Adrenal gland (tissue), 12 donors: Measurements from ENCODE around the gene ZNF775. TPM values are rescaled to one million over a fixed set of nuclear protein-coding genes. Genes with fewer than 3 reads are reported as not detected.
A peak's percentile ranks its signal among the peaks of the same experiment; 100 is the strongest.

ENCODE experiments used
- DNase-seq, 7 donors: peaks; one replicate each; pipeline ENCODE4 v3.0.0-alpha.2; 2019 to 2020
- H3K27ac ChIP-seq, 5 donors: fragments of 200-600 bp; sonication (generic) in 4 of 5; 1 replicate in 3 of 5; 2 replicates in 2 of 5; pipeline versions ENCODE4 v1.5.1 to v1.8.0; 2016 to 2020; ENCODE audit warnings: mild to moderate bottlenecking in 1 of 5
- H3K27me3 ChIP-seq: fragments of 200-600 bp; 2 replicates; pipeline ENCODE4 v1.8.0; 2021
- H3K36me3 ChIP-seq, 2 donors: fragments of 200-600 bp; replicated peaks in 1 of 2; 1 replicate in 1 of 2; 2 replicates in 1 of 2; pipeline versions ENCODE4 v1.5.1 to v1.8.0; 2018 to 2022
- H3K4me1 ChIP-seq, 2 donors: fragments of 200-600 bp; replicated peaks in 1 of 2; 1 replicate in 1 of 2; 2 replicates in 1 of 2; pipeline versions ENCODE4 v1.5.1 to v1.8.0; 2018 to 2021
- H3K4me3 ChIP-seq, 4 donors: fragments of 200-600 bp; sonication (generic) in 3 of 4; one replicate each; pipeline ENCODE4 v1.5.1; 2016 to 2018
- H3K9me3 ChIP-seq, 3 donors: fragments of 200-600 bp; sonication (generic) in 1 of 3; replicated peaks in 1 of 3; 1 replicate in 2 of 3; 2 replicates in 1 of 3; pipeline versions ENCODE4 v1.5.1 to v1.8.0; 2016 to 2021
- CTCF ChIP-seq, 6 experiments: fragments of 450-650 bp in 4 of 6; fragments of 200-600 bp in 2 of 6; sonication (generic) in 1 of 6; IDR thresholded peaks; 1 replicate in 5 of 6; 2 replicates in 1 of 6; pipeline versions ENCODE4 v1.5.1 to v1.8.0; 2016 to 2021; ENCODE audit warnings: antibody characterized with exemption in 6 of 6, mild to moderate bottlenecking in 2 of 6, moderate library complexity in 1 of 6
- POLR2A ChIP-seq, 2 donors: fragments of 450-650 bp; IDR thresholded peaks; one replicate each; pipeline ENCODE4 v1.6.1; 2017; ENCODE audit warnings: antibody characterized with exemption in 2 of 2, mild to moderate bottlenecking in 2 of 2, moderate library complexity in 1 of 2
- WGBS, 4 donors: extraction: QIAGEN DNeasy Blood & Tissue Kit in 2 of 4; methylation state at CpG; one replicate each; pipeline versions ENCODE4 v1.1.5 to v1.1.7; 2013 to 2017; 5-methylcytosine and 5-hydroxymethylcytosine counted together
- intact Hi-C, 2 donors: fragments of 100-400 bp; cut with DNase I; formaldehyde crosslinking; loops; one replicate each; pipeline versions ENCODE4 v1.14.1 to v1.15.0; 2022 to 2023
- polyA plus RNA-seq, 3 donors: library from polyadenylated mRNA; stranded (reverse); fragments of 200-250 nt in 2 of 3; fragments of 350-450 nt in 1 of 3; fragmentation: Illumina TruSeq in 1 of 3; extraction: RNeasy Lipid Tissue Mini Kit (QIAGEN cat#74804) in 1 of 3; gene quantifications; one replicate each; pipeline ENCODE4 v1.2.3, GENCODE V29; 2013 to 2014
- total RNA-seq, 9 donors: library from RNA; depleted of rRNA in 4 of 9; stranded (reverse); fragments of >200 nt in 4 of 9; fragments of 120-200 nt in 1 of 9; fragmentation: NEBNext Ultra II Directional in 1 of 9; extraction: Animal tissue kit (Norgen Biotek cat#: 25700) in 1 of 9; gene quantifications; one replicate each; pipeline versions ENCODE4 v1.1.0 to v1.2.4, GENCODE V29; 2013 to 2023
- donor health status: healthy with polysubstance abuse.
- donor health status: Bipolar disorder and iron deficiency.
- donor health status: DM: yes; HTN: yes; CAD: no.
- donor health status: DM: no; HTN: no; CAD: no.
- donor health status: DM: no; HTN: no; CAD: no.
- donor health status: DM: yes; HTN: yes; CAD: no.

Gene ZNF775
- total and polyA plus RNA-seq, 12 donors, result 0.26 to 13.9 (median 6.1) TPM

GRCh38 chr7:150382123-150382843, 3.2 kb downstream of the ZNF775 start:
- peak in 1 of 7 donors; percentile 50 for DNase-seq
- intact Hi-C loops, result no loop called here
- no peaks in the 10 kb centered on the region for H3K27me3 ChIP-seq
- H3K4me3 ChIP-seq, result no peak overlapping the region
- peaks cover 4 to 51% of the 10 kb centered on the region in 2 donors for H3K4me1 ChIP-seq
- TF ChIP-seq CTCF (IDR thresholded peaks at IDR 0.05) (no peak), POLR2A (IDR thresholded peaks at IDR 0.05) (peak in 1 of 2 donors; percentile 8)
- 73 to 83% (median 80%) methylated on average over 9 to 20 of the region's 20 CpGs for WGBS, 4 donors
- peak overlapping the region in 2 of 5 donors; percentile 40 to 68 for H3K27ac ChIP-seq
- no peaks in the 10 kb centered on the region for H3K9me3 ChIP-seq
- H3K36me3 ChIP-seq, result no peaks in the 10 kb centered on the region

GRCh38 chr7:150382844-150383225, 3.7 kb downstream of the ZNF775 start:
- no peak for DNase-seq
- H3K27me3 ChIP-seq, result no peaks in the 10 kb centered on the region
- intact Hi-C loops, result no loop called here
- H3K9me3 ChIP-seq, result no peaks in the 10 kb centered on the region
- 49 to 54% (median 50%) methylated on average over 3 to 4 of the region's 4 CpGs for WGBS, 4 donors
- H3K36me3 ChIP-seq, result no peaks in the 10 kb centered on the region
- no peak for TF ChIP-seq CTCF (IDR thresholded peaks at IDR 0.05)
- no peak overlapping the region for H3K4me3 ChIP-seq
- peak overlapping the region in 2 of 5 donors; percentile 40 to 68 for H3K27ac ChIP-seq
- peaks cover 4 to 46% of the 10 kb centered on the region in 2 donors for H3K4me1 ChIP-seq

GRCh38 chr7:150383710-150384397, 4.7 kb downstream of the ZNF775 start:
- peak in 2 of 7 donors; percentile 53 to 94 for DNase-seq
- H3K36me3 ChIP-seq, result no peaks in the 10 kb centered on the region
- H3K4me1 ChIP-seq, result peaks cover 7 to 44% of the 10 kb centered on the region in 2 donors
- WGBS, 4 donors, result 54 to 93% (median 89%) methylated on average over 2 to 22 of the region's 22 CpGs
- no peaks in the 10 kb centered on the region for H3K9me3 ChIP-seq
- H3K27ac ChIP-seq, result peak overlapping the region in 1 of 5 donors; percentile 68
- H3K4me3 ChIP-seq, result no peak overlapping the region
- no peaks in the 10 kb centered on the region for H3K27me3 ChIP-seq
- intact Hi-C loops, result no loop called here
- TF ChIP-seq CTCF (IDR thresholded peaks at IDR 0.05), result no peak
- peak in 1 of 2 donors; percentile 58 for TF ChIP-seq POLR2A (IDR thresholded peaks at IDR 0.05)

GRCh38 chr7:150384406-150385301, 5.5 kb downstream of the ZNF775 start:
- no peak for TF ChIP-seq CTCF (IDR thresholded peaks at IDR 0.05)
- no peak for TF ChIP-seq POLR2A (IDR thresholded peaks at IDR 0.05)
- Histone ChIP-seq H3K27ac (peak overlapping the region in 1 of 5 donors; percentile 68), H3K4me1 (peaks cover 11 to 47% of the 10 kb centered on the region in 2 donors), H3K4me3 (no peak overlapping the region), H3K9me3 (no peaks in the 10 kb centered on the region), H3K36me3 (no peaks in the 10 kb centered on the region), H3K27me3 (no peaks in the 10 kb centered on the region)
- WGBS, 4 donors, result 77 to 89% (median 84%) methylated on average over 12 to 15 of the region's 15 CpGs
- DNase-seq, result peak in 1 of 7 donors; percentile 11
- intact Hi-C loops, result no loop called here
